ENCODE measurements around the gene LCN12. TPM values are rescaled to one million over a fixed set of nuclear protein-coding genes. Genes with fewer than 3 reads are reported as not detected.
A peak's percentile ranks its signal among the peaks of the same experiment; 100 is the strongest.

Gene LCN12
- total RNA-seq, 1 donor from 2014 or later, result 2.9 TPM

DNA sequence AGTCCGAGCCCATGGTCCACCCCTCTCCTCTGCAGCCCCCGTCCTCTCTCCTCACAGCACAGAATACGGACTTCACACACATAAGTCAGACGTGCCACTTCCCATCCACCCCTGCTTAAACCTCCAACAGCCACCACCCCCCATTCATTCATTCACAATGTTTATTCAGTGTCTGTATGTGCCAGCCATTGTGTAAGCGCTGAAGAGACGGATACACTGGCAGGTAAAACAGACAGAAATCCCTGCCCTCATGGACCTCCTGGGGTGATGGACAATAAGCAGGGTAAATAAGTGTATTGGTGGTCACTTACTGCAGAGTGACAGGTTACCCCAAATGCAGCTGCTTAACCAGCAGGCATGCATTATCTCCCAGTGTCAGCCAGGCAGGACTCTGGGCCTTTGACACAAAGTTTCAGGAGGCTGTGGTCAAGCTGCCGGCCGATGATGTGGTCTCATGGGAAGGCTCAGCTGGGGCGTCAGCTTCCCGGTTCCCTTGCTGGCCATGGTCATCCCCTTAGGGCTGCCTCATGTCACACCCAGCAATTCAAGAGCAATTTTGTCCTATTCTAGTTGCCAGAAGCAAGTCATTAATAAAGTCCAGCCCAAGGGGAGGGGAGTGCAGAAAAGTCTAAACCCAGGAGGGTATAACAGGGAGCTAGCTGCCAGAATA lies 38.3 kb downstream of the LCN12 start:
- Mint-ChIP-seq H3K4me1 (ENCODE audit: low read depth, unreplicated experiment) (peaks cover 8% of the 10 kb centered on the region), H3K27ac (ENCODE audit: unreplicated experiment) (peak overlapping the region; percentile 28), H3K27me3 (ENCODE audit: unreplicated experiment) (peaks cover 23% of the 10 kb centered on the region), H3K9me3 (ENCODE audit: unreplicated experiment) (peaks cover 8% of the 10 kb centered on the region), H3K36me3 (ENCODE audit: unreplicated experiment) (peaks cover 5% of the 10 kb centered on the region), H3K4me3 (ENCODE audit: unreplicated experiment) (peak overlapping the region; percentile 60)
- DNase-seq, result peak; percentile 14
- TF ChIP-seq, protein P1, sequence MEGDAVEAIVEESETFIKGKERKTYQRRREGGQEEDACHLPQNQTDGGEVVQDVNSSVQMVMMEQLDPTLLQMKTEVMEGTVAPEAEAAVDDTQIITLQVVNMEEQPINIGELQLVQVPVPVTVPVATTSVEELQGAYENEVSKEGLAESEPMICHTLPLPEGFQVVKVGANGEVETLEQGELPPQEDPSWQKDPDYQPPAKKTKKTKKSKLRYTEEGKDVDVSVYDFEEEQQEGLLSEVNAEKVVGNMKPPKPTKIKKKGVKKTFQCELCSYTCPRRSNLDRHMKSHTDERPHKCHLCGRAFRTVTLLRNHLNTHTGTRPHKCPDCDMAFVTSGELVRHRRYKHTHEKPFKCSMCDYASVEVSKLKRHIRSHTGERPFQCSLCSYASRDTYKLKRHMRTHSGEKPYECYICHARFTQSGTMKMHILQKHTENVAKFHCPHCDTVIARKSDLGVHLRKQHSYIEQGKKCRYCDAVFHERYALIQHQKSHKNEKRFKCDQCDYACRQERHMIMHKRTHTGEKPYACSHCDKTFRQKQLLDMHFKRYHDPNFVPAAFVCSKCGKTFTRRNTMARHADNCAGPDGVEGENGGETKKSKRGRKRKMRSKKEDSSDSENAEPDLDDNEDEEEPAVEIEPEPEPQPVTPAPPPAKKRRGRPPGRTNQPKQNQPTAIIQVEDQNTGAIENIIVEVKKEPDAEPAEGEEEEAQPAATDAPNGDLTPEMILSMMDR (IDR thresholded peaks at IDR 0.05; ENCODE audit: partially characterized antibody, unreplicated experiment), result no peak

DNA sequence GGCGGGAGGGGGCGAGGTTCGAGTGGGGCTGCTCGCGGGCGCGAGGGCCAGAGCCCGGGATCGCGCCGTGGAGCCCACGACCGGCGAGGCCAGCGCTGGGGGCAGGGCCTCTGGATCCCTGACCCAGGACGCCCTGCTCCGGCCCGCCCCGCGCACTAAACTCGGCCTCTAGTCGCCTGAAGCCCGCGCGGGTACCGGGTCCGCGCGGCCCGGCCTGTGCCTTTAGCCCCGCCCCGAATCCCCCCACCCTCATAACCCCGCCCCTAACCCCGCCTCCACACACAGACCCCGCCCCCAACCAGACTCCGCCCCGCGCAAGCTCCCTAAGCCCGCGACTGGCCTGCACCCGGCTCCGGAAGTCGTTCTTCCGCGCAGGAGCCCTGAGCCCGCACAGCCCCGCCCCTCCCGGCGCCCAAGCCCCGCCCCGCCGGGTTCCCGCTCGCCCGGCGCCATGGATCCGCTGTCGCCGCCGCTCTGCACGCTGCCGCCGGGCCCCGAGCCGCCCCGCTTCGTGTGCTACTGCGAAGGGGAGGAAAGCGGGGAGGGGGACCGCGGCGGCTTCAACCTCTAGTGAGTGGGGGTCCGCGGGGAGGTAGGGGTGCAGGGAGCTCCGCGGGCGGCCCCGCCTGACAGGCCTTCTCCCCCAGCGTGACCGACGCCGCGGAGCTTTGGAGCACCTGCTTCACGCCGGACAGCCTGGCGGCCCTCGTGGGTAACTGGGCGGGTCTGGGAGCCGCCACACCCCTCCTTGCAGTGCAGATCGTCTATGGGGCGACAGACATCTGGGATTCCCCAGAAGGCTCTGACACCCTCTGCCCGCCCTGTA lies 40.1 kb downstream of the LCN12 start, which contains the start of gene PAXX:
PAXX (plus strand) TSS at position 430 of the 826 bp plus-strand sequence; CDS start at position 452, 22 bp downstream.
- peak within 1 kb of the TSS; percentile 86 for H3K4me3 Mint-ChIP-seq (ENCODE audit: unreplicated experiment)
- H3K27ac Mint-ChIP-seq (ENCODE audit: unreplicated experiment), result no peak within 1 kb of the TSS
- peaks cover 6% of the 10 kb centered on the region for H3K9me3 Mint-ChIP-seq (ENCODE audit: unreplicated experiment)
- peak; percentile 96 for DNase-seq
- peaks cover 8% of the 10 kb centered on the region for H3K4me1 Mint-ChIP-seq (ENCODE audit: low read depth, unreplicated experiment)
- peaks cover 5% of the 10 kb centered on the region for H3K36me3 Mint-ChIP-seq (ENCODE audit: unreplicated experiment)
- peaks cover 17% of the 10 kb centered on the region for H3K27me3 Mint-ChIP-seq (ENCODE audit: unreplicated experiment)
- TF ChIP-seq, protein P1 (IDR thresholded peaks at IDR 0.05; ENCODE audit: partially characterized antibody, unreplicated experiment), result peak; percentile 13

DNA sequence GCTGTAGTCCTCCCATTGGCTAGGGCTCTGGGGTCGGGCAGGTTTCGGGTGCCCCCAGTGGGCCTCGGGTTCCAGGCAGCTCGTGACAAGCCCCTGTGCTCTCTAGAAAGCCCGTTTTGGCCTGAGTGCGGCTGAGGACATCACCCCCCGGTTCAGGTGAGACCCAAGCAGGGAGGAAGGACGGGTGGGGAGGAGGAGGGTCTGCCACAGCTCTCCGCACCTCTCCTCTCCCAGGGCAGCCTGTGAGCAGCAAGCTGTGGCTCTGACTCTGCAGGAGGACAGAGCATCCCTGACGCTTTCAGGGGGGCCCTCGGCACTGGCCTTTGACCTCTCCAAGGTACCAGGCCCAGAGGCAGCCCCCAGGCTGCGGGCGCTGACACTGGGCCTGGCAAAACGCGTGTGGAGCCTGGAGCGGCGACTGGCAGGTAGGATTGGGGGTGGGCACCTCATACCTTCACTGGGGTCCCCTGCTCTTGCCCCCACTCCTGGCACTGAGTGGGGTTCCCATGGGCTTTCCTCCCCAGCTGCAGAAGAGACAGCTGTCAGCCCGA lies 40.8 kb downstream of the LCN12 start:
- Mint-ChIP-seq H3K36me3 (ENCODE audit: unreplicated experiment) (peaks cover 5% of the 10 kb centered on the region), H3K4me1 (ENCODE audit: low read depth, unreplicated experiment) (peaks cover 8% of the 10 kb centered on the region), H3K27ac (ENCODE audit: unreplicated experiment) (no peak overlapping the region), H3K4me3 (ENCODE audit: unreplicated experiment) (peak overlapping the region; percentile 86), H3K27me3 (ENCODE audit: unreplicated experiment) (peaks cover 19% of the 10 kb centered on the region), H3K9me3 (ENCODE audit: unreplicated experiment) (peaks cover 8% of the 10 kb centered on the region)
- no peak for DNase-seq
- TF ChIP-seq, protein P1 (IDR thresholded peaks at IDR 0.05; ENCODE audit: partially characterized antibody, unreplicated experiment), result no peak

DNA sequence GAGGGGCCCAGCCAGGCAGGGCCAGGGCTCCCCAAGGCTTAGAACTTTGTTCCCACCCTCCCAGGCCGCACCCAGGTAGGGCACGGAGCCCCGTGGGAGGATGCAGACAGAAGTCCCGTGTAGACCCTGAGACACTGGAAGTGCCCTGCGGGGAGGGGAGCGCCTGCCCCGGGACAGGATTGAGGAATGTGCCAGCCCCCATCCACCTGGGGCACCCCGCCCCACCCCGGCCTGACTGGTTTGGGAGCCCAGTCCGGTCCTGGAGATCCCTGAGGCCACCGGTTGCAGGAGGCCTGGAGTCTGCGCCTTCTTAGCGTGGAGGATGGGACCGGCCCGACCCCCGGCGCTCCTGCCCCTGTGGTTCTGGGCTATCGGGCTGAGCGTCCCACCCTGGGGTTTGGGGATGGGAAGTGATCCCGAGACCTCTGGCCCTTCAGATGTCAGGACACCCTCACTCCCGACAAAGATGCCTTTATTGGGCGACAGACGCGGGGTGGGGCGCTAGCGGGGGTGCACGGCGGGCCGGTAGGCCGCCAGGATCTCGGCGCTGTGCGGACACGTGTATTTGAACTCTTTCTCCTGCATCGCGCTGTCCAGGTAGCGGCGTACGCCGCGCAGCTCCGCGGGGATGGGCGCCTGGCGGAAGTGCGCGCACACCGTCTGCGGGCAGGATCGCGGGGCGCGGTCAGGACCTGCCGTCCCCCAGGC lies 42.3 kb downstream of the LCN12 start:
- TF ChIP-seq, protein P1 (IDR thresholded peaks at IDR 0.05; ENCODE audit: partially characterized antibody, unreplicated experiment), result no peak
- H3K9me3 Mint-ChIP-seq (ENCODE audit: unreplicated experiment), result peaks cover 8% of the 10 kb centered on the region
- H3K36me3 Mint-ChIP-seq (ENCODE audit: unreplicated experiment), result peaks cover 5% of the 10 kb centered on the region
- H3K4me3 Mint-ChIP-seq (ENCODE audit: unreplicated experiment), result no peak overlapping the region
- H3K4me1 Mint-ChIP-seq (ENCODE audit: low read depth, unreplicated experiment), result peaks cover 8% of the 10 kb centered on the region
- no peak overlapping the region for H3K27ac Mint-ChIP-seq (ENCODE audit: unreplicated experiment)
- DNase-seq, result no peak
- peaks cover 15% of the 10 kb centered on the region for H3K27me3 Mint-ChIP-seq (ENCODE audit: unreplicated experiment)

All from glutamatergic neuron (in vitro differentiated cells).